ENCODE results near the gene NACC2.

GRCh38 chr9:136108648-136109266 is 13.7 kb upstream of the NACC2 start:
- TF ChIP-seq, protein P1, sequence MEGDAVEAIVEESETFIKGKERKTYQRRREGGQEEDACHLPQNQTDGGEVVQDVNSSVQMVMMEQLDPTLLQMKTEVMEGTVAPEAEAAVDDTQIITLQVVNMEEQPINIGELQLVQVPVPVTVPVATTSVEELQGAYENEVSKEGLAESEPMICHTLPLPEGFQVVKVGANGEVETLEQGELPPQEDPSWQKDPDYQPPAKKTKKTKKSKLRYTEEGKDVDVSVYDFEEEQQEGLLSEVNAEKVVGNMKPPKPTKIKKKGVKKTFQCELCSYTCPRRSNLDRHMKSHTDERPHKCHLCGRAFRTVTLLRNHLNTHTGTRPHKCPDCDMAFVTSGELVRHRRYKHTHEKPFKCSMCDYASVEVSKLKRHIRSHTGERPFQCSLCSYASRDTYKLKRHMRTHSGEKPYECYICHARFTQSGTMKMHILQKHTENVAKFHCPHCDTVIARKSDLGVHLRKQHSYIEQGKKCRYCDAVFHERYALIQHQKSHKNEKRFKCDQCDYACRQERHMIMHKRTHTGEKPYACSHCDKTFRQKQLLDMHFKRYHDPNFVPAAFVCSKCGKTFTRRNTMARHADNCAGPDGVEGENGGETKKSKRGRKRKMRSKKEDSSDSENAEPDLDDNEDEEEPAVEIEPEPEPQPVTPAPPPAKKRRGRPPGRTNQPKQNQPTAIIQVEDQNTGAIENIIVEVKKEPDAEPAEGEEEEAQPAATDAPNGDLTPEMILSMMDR (IDR thresholded peaks at IDR 0.05 in 4 of 5, conservative IDR thresholded peaks at IDR 0.05 in 1 of 5), result no peak
- no peak for TF ChIP-seq POLR2A (IDR thresholded peaks at IDR 0.05)

Data from gastrocnemius medialis (tissue), 4 donors.